Chondrocyte (in vitro differentiated cells): ENCODE measurements around the gene NOXO1. TPM values are rescaled to one million over a fixed set of nuclear protein-coding genes. Genes with fewer than 3 reads are reported as not detected.

Experiments used
- DNase-seq: peaks from one replicate; pipeline ENCODE4 v3.0.0; 2021; ENCODE audit warnings: mixed read lengths, low spot score
- H3K27ac Mint-ChIP-seq: one replicate; pipeline ENCODE4 v1.8.0; 2021; ENCODE audit warnings: mild to moderate bottlenecking, moderate library complexity, mixed read lengths; ENCODE audit not compliant: unreplicated experiment
- H3K27me3 Mint-ChIP-seq: 2 replicates; pipeline ENCODE4 v1.8.0; 2021; ENCODE audit warnings: low read depth, mixed read lengths
- H3K36me3 Mint-ChIP-seq: 2 replicates; pipeline ENCODE4 v1.8.0; 2021; ENCODE audit warnings: low read depth, mixed read lengths
- H3K4me1 Mint-ChIP-seq: 2 replicates; pipeline ENCODE4 v1.8.0; 2021; ENCODE audit warnings: low read depth, mild to moderate bottlenecking, mixed read lengths
- H3K4me3 Mint-ChIP-seq: one replicate; pipeline ENCODE4 v1.8.0; 2021; ENCODE audit warnings: mild to moderate bottlenecking, moderate library complexity, mixed read lengths; ENCODE audit not compliant: unreplicated experiment
- H3K9me3 Mint-ChIP-seq: 2 replicates; pipeline ENCODE4 v1.8.0; 2021; ENCODE audit warnings: low read depth, mixed read lengths
- total RNA-seq: library from RNA; stranded (reverse); gene quantifications from 3 replicates; pipeline ENCODE4 v1.2.1, GENCODE V29; 2021
- TF ChIP-seq, protein P1 (sequence below): fragments of 200-600 bp; sonication (generic); IDR thresholded peaks from 2 replicates; pipeline ENCODE4 v1.5.0; 2021; ENCODE audit warnings: antibody characterized with exemption, mild to moderate bottlenecking, moderate library complexity

Gene NOXO1
- total RNA-seq, 1 donor from 2014 or later, result 0.25 TPM

GRCh38 chr16:2023092-2024031 lies 42.1 kb upstream of the NOXO1 start:
- H3K4me1 Mint-ChIP-seq, result peaks cover 31% of the 10 kb centered on the region
- TF ChIP-seq, protein P1, sequence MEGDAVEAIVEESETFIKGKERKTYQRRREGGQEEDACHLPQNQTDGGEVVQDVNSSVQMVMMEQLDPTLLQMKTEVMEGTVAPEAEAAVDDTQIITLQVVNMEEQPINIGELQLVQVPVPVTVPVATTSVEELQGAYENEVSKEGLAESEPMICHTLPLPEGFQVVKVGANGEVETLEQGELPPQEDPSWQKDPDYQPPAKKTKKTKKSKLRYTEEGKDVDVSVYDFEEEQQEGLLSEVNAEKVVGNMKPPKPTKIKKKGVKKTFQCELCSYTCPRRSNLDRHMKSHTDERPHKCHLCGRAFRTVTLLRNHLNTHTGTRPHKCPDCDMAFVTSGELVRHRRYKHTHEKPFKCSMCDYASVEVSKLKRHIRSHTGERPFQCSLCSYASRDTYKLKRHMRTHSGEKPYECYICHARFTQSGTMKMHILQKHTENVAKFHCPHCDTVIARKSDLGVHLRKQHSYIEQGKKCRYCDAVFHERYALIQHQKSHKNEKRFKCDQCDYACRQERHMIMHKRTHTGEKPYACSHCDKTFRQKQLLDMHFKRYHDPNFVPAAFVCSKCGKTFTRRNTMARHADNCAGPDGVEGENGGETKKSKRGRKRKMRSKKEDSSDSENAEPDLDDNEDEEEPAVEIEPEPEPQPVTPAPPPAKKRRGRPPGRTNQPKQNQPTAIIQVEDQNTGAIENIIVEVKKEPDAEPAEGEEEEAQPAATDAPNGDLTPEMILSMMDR, result peak; percentile 98
- no peaks in the 10 kb centered on the region for H3K36me3 Mint-ChIP-seq
- no peak for DNase-seq
- H3K4me3 Mint-ChIP-seq, result peak overlapping the region; percentile 71
- no peaks in the 10 kb centered on the region for H3K9me3 Mint-ChIP-seq
- H3K27me3 Mint-ChIP-seq, result peaks cover 13% of the 10 kb centered on the region
- H3K27ac Mint-ChIP-seq, result peak overlapping the region; percentile 45

- peak overlapping the region; percentile 71 for H3K4me3 Mint-ChIP-seq
- no peaks in the 10 kb centered on the region for H3K9me3 Mint-ChIP-seq
- peaks cover 25% of the 10 kb centered on the region for H3K4me1 Mint-ChIP-seq
- no peak for DNase-seq
- H3K27ac Mint-ChIP-seq, result peak overlapping the region; percentile 41
- peaks cover 13% of the 10 kb centered on the region for H3K27me3 Mint-ChIP-seq
- TF ChIP-seq, protein P1, result no peak
- H3K36me3 Mint-ChIP-seq, result no peaks in the 10 kb centered on the region
Measured at GRCh38 chr16:2022723-2023091, 41.4 kb upstream of the NOXO1 start.

DNA sequence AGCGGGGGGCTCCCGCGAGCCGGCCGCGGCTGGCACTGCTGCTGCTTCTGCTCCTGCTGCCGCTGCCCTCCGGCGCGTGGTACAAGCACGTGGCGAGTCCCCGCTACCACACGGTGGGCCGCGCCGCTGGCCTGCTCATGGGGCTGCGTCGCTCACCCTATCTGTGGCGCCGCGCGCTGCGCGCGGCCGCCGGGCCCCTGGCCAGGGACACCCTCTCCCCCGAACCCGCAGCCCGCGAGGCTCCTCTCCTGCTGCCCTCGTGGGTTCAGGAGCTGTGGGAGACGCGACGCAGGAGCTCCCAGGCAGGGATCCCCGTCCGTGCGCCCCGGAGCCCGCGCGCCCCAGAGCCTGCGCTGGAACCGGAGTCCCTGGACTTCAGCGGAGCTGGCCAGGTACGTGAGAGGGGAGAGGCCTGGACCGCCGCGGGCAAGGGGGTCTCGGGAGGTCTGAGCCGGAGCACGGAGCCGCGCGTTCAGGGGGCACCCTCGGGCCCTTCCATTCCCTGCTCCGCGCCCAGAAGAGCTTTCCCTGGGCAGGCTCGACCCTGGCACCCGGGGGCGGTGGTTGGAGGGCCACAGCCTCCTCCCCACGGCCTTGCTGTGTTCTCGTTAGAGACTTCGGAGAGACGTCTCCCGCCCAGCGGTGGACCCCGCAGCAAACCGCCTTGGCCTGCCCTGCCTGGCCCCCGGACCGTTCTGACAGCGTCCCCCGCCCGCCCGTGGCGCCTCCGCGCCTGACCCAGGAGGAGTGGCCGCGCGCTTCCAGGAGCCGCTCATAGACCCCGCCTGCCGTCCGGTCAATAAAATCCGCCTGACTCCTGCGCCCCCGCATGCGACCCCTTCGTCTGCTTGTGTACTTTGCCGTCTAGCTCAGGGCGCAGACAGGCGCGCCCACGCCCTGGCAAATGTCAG lies 38.9 kb upstream of the NOXO1 start:
- H3K4me3 Mint-ChIP-seq, result peak overlapping the region; percentile 46
- no peaks in the 10 kb centered on the region for H3K9me3 Mint-ChIP-seq
- TF ChIP-seq, protein P1, result no peak
- no peak for DNase-seq
- no peaks in the 10 kb centered on the region for H3K36me3 Mint-ChIP-seq
- H3K4me1 Mint-ChIP-seq, result peaks cover 19% of the 10 kb centered on the region
- H3K27me3 Mint-ChIP-seq, result peaks cover 13% of the 10 kb centered on the region
- H3K27ac Mint-ChIP-seq, result no peak overlapping the region

GRCh38 chr16:2019518-2019920 lies 38.2 kb upstream of the NOXO1 start, which contains the start of gene NPW:
NPW (plus strand) TSS chr16:2019785.
- TF ChIP-seq, protein P1, result no peak
- Mint-ChIP-seq H3K27me3 (peaks cover 13% of the 10 kb centered on the region), H3K27ac (no peak within 1 kb of the TSS), H3K4me1 (peaks cover 19% of the 10 kb centered on the region), H3K4me3 (peak within 1 kb of the TSS; percentile 46), H3K36me3 (no peaks in the 10 kb centered on the region), H3K9me3 (no peaks in the 10 kb centered on the region)
- DNase-seq, result no peak

- no peak for DNase-seq
- Mint-ChIP-seq H3K4me1 (peaks cover 5% of the 10 kb centered on the region), H3K27me3 (peaks cover 11% of the 10 kb centered on the region), H3K4me3 (no peak overlapping the region), H3K36me3 (no peaks in the 10 kb centered on the region), H3K27ac (no peak overlapping the region), H3K9me3 (no peaks in the 10 kb centered on the region)
- TF ChIP-seq, protein P1, result peak; percentile 74
Measured at GRCh38 chr16:2016407-2016922, 35.2 kb upstream of the NOXO1 start.
